ENCODE data around the gene COL7A1. TPM values are rescaled to one million over a fixed set of nuclear protein-coding genes. Genes with fewer than 3 reads are reported as not detected.

The COL7A1 gene
- total RNA-seq, 8 experiments from 2014 or later = 7.0 to 27.9 (median 13.0) TPM

- Histone ChIP-seq H3K4me1 (replicated peaks in 1 of 2) (peaks cover 6 to 8% of the 10 kb centered on the region in 2 donors), H3K4me3 (peak within 1 kb of the TSS; percentile 63 to 98 (median 82)), H3K27ac (peak within 1 kb of the TSS; percentile 73 to 88)
- WGBS, 10 experiments = 0 to 4% (median 0%) methylated on average over 1 to 20 of the region's 86 CpGs; no CpG with 5 or more reads in 4 of the 10 experiments
- peak; percentile 97 to 99 (median 98) for ATAC-seq (replicated peaks in 6 of 8)
- in situ Hi-C loops (cut with MboI; ENCODE audit: low pct_unique_long_range_greater_than_20kb in 2 of 9, low sequenced_read_pairs in 9 of 9, unreplicated experiment in 9 of 9) = no loop called here
Observed at GRCh38 chr3:48609088-48610005, 14.2 kb upstream of the COL7A1 start, which contains the start of gene UQCRC1. Gene UQCRC1 (minus strand): TSS chr3:48609646. CDS start chr3:48609620, 26 bp downstream.

DNA sequence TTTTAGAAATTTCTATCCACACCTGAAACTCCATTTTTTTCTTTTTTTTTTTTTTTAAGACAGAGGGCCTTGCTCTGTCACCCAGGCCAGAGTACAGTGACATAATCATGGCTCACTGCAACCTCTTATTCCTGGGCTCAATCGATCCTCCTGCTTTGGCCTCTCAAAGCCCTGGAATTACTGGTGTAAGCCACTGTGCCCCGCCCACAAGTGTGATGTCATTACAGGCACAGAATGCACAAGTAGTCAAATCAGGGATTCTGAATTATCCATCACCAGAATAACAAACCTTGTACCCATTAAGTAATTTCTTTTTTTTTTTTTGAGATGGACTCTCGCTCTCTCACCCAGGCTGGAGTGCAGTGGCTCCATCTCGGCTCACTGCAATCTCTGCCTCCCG is 12.4 kb upstream of the COL7A1 start:
- no peak overlapping the region for H3K27ac ChIP-seq
- H3K4me3 ChIP-seq = no peak overlapping the region
- 80 to 100% (median 94%) methylated on average over 1 to 3 of the region's 5 CpGs; no CpG with 5 or more reads in 1 of the 10 experiments for WGBS, 10 experiments
- H3K4me1 ChIP-seq (replicated peaks in 1 of 2) = peaks cover 6 to 8% of the 10 kb centered on the region in 2 donors
- in situ Hi-C loops (cut with MboI; ENCODE audit: low pct_unique_long_range_greater_than_20kb in 2 of 9, low sequenced_read_pairs in 9 of 9, unreplicated experiment in 9 of 9) = no loop called here
- no peak for ATAC-seq (replicated peaks in 6 of 8)

DNA sequence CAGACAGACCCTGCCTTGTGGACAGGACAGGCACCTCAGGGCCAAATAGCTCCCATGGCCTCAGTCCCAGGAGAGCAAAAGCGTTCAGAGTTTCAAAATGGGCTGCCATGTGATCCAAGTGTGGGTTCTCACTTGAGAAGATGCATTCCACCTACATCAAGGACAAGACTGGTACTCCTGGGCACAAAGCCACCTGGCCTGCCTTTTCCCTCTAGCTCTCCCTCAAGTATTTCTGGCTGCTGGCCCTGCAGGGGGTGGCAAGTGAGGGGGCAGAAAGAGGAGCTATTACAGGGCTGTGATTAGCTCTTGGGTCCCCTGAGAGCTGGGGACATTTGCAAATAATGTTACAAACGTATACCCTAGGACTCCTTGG is 6.5 kb upstream of the COL7A1 start:
- H3K4me1 ChIP-seq (replicated peaks in 1 of 2) = peaks cover 0 to under 1% of the 10 kb centered on the region in 2 donors
- H3K4me3 ChIP-seq = no peak overlapping the region
- 40 to 100% (median 75%) methylated on average over 1 to 2 of the region's 2 CpGs; no CpG with 5 or more reads in 6 of the 10 experiments for WGBS, 10 experiments
- no peak overlapping the region for H3K27ac ChIP-seq
- ATAC-seq (replicated peaks in 6 of 8) = no peak
- in situ Hi-C loops (cut with MboI; ENCODE audit: low pct_unique_long_range_greater_than_20kb in 2 of 9, low sequenced_read_pairs in 9 of 9, unreplicated experiment in 9 of 9) = no loop called here

GRCh38 chr3:48600711-48601621 is 5.8 kb upstream of the COL7A1 start:
- no peak for ATAC-seq (replicated peaks in 6 of 8)
- Histone ChIP-seq H3K4me3 (no peak overlapping the region), H3K4me1 (replicated peaks in 1 of 2) (peaks cover 3 to 7% of the 10 kb centered on the region in 2 donors), H3K27ac (no peak overlapping the region)
- in situ Hi-C loops (cut with MboI; ENCODE audit: low pct_unique_long_range_greater_than_20kb in 2 of 9, low sequenced_read_pairs in 9 of 9, unreplicated experiment in 9 of 9) = no loop called here
- WGBS, 10 experiments = 71 to 100% (median 98%) methylated on average over 1 to 9 of the region's 19 CpGs; no CpG with 5 or more reads in 3 of the 10 experiments

- in situ Hi-C loops (cut with MboI; ENCODE audit: low pct_unique_long_range_greater_than_20kb in 2 of 9, low sequenced_read_pairs in 9 of 9, unreplicated experiment in 9 of 9) = no loop called here
- no peak overlapping the region for H3K27ac ChIP-seq
- ATAC-seq (replicated peaks in 6 of 8) = no peak
- H3K4me3 ChIP-seq = no peak overlapping the region
- WGBS, 10 experiments = 80 to 100% (median 88%) methylated on average over 1 to 5 of the region's 12 CpGs; no CpG with 5 or more reads in 5 of the 10 experiments
- peaks cover 14% of the 10 kb centered on the region in 2 donors for H3K4me1 ChIP-seq (replicated peaks in 1 of 2)
Observed at GRCh38 chr3:48599509-48600285, 4.6 kb upstream of the COL7A1 start.

GRCh38 chr3:48599077-48599501 is 4.0 kb upstream of the COL7A1 start:
- H3K4me3 ChIP-seq = no peak overlapping the region
- in situ Hi-C loops (cut with MboI; ENCODE audit: low pct_unique_long_range_greater_than_20kb in 2 of 9, low sequenced_read_pairs in 9 of 9, unreplicated experiment in 9 of 9) = no loop called here
- peaks cover 14% of the 10 kb centered on the region in 2 donors for H3K4me1 ChIP-seq (replicated peaks in 1 of 2)
- 40 to 100% (median 96%) methylated on average over 1 to 4 of the region's 11 CpGs; no CpG with 5 or more reads in 7 of the 10 experiments for WGBS, 10 experiments
- ATAC-seq (replicated peaks in 6 of 8) = no peak
- H3K27ac ChIP-seq = no peak overlapping the region

DNA sequence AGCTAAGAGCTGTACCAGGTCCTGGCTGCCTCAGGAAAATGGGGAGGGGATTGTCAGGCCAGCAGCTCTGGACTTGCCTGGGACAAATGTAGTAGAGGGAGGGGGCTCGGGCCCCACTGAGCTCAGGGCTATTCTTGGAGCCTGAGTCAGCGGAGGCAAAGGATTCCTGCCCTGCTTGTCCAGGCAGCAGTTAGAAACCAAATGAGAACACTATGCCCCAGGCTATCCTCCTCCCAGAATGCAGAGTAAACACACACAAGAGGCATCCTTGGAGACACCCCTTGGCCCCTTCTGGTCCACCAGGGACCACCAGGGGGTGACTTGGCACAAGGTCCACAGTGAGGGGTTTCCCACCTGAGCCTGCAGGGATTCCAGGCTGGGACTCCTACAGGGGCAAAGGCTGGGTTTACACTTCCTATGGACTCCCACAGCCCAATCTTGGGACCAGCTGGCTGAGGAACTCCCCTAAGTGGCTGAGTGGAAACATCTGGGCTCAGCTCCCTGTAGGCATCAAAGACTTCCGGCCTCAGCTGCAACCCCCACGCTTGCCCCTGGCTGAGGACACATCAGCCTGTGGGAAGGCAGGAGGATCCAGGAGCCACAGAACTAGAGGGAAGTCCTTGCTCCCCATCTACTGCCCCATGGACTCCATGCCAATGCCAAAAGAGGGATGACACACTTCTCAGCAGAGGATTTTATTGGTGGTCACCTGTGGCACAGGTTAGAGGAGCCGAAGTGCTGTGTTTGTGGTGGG is 3.4 kb upstream of the COL7A1 start:
- Histone ChIP-seq H3K4me3 (no peak overlapping the region), H3K27ac (no peak overlapping the region), H3K4me1 (replicated peaks in 1 of 2) (peaks cover 14% of the 10 kb centered on the region in 2 donors)
- peak; percentile 55 to 86 (median 70) for ATAC-seq (replicated peaks in 6 of 8)
- in situ Hi-C loops (cut with MboI; ENCODE audit: low pct_unique_long_range_greater_than_20kb in 2 of 9, low sequenced_read_pairs in 9 of 9, unreplicated experiment in 9 of 9) = no loop called here
- 0 to 95% (median 56%) methylated on average over 1 to 3 of the region's 5 CpGs; no CpG with 5 or more reads in 4 of the 10 experiments for WGBS, 10 experiments

DNA sequence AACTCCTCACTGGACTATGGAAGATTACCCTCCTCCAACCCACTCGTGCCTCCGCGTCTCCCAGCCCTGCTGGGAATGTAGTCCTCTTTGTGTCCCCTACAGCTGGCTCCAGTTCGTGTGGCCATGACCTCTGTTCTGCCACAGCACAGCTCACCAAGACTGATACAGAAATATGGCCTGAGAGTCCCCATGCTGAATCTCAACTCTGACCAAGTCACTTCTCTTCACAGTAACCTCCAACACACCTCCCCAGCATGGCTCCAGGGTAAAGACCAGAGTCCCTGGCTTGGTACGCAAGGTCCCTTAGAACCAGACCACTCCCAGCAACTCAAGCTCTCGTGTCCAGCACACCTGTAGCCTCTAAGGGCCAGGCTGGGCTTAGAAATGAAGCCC is 2.3 kb upstream of the COL7A1 start:
- in situ Hi-C loops (cut with MboI; ENCODE audit: low pct_unique_long_range_greater_than_20kb in 2 of 9, low sequenced_read_pairs in 9 of 9, unreplicated experiment in 9 of 9) = no loop called here
- no peak overlapping the region for H3K4me3 ChIP-seq
- H3K4me1 ChIP-seq (replicated peaks in 1 of 2) = peaks cover 14% of the 10 kb centered on the region in 2 donors
- ATAC-seq (replicated peaks in 6 of 8) = no peak
- 55 to 100% (median 96%) methylated on average over 1 to 6 of the region's 6 CpGs; no CpG with 5 or more reads in 3 of the 10 experiments for WGBS, 10 experiments
- no peak overlapping the region for H3K27ac ChIP-seq

DNA sequence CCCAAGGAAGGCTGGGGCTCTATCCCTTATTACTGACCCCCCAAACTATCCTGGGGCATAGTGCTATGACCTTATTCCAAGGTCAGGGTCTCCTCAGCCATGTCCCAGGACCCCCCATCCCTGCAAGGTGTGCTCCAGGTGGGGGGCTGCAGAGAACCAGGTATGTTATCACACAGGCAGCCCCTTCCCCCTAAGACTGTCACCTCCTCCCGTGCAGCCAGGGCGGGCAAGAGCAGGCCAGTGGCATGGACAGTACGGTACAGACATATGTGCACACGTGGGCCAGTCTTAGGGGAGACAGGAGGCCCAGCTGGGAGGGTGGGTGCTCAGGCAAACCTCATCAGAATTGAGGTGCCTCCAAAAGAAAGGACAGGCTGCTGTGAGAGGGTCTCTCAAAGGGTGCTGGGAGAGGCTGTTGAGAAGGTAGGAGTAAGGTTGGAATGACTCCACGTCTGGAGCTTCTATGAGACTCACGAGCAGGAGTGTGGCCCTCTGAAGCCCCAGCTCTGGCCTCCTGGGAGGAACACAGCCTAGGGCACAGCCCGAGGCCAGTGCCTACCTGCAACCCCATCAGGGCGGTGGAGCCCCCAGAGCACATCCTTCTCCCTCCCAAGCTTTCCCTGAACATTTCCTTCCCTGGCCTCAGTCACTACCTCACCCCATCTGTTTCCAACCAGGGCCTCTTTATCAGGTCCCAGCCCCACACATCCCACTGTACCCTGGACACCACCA is 1.7 kb upstream of the COL7A1 start:
- 80 to 100% (median 100%) methylated on average over 1 to 4 of the region's 8 CpGs; no CpG with 5 or more reads in 4 of the 10 experiments for WGBS, 10 experiments
- Histone ChIP-seq H3K4me3 (no peak overlapping the region), H3K4me1 (replicated peaks in 1 of 2) (peaks cover 14% of the 10 kb centered on the region in 2 donors), H3K27ac (no peak overlapping the region)
- no peak for ATAC-seq (replicated peaks in 6 of 8)
- in situ Hi-C loops (cut with MboI; ENCODE audit: low pct_unique_long_range_greater_than_20kb in 2 of 9, low sequenced_read_pairs in 9 of 9, unreplicated experiment in 9 of 9) = no loop called here

DNA sequence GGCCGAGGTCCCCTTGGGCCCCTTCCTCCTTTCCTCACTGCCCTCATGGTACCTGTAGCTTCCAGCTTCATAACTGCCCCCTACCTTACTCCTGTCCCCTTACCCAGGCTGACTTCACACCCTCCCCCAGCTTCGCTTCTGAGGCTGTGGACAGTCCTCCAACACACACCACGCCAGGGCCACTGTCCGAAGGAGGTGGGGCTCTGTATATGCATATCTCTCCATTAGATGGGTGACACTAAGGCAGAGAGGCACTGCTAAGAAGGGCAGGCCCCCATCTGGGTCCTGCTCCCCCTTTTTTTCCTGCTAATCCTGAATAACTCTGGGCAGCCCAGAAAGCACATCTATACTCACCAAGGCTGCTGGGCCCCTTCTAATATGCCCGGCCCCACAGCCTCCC is 1.0 kb upstream of the COL7A1 start:
- peak in 5 of 8 experiments; percentile 4 to 11 (median 7) for ATAC-seq (replicated peaks in 6 of 8)
- Histone ChIP-seq H3K4me3 (no peak overlapping the region), H3K27ac (peak overlapping the region in 1 of 2 donors; percentile 49), H3K4me1 (replicated peaks in 1 of 2) (peaks cover 14% of the 10 kb centered on the region in 2 donors)
- WGBS, 10 experiments = 20 to 100% (median 57%) methylated on average over 1 of the region's 5 CpGs; no CpG with 5 or more reads in 6 of the 10 experiments
- in situ Hi-C loops (cut with MboI; ENCODE audit: low pct_unique_long_range_greater_than_20kb in 2 of 9, low sequenced_read_pairs in 9 of 9, unreplicated experiment in 9 of 9) = no loop called here

- ATAC-seq (replicated peaks in 6 of 8) = peak; percentile 29 to 56 (median 49)
- in situ Hi-C loops (cut with MboI; ENCODE audit: low pct_unique_long_range_greater_than_20kb in 2 of 9, low sequenced_read_pairs in 9 of 9, unreplicated experiment in 9 of 9) = no loop called here
- Histone ChIP-seq H3K27ac (peak overlapping the region in 1 of 2 donors; percentile 49), H3K4me1 (replicated peaks in 1 of 2) (peaks cover 14% of the 10 kb centered on the region in 2 donors), H3K4me3 (no peak overlapping the region)
- WGBS, 10 experiments = 7% methylated on average over 5 of the region's 10 CpGs; no CpG with 5 or more reads in 9 of the 10 experiments
Observed at GRCh38 chr3:48595526-48596121, 495 bp upstream of the COL7A1 start.

Data from motor neuron (in vitro differentiated cells).